Astrocyte of the cerebellum (primary cell): ENCODE measurements around the gene WDR5.

ENCODE experiments used
- DNase-seq: peaks from one replicate; pipeline ENCODE4 v3.0.0-alpha.2; 2011; ENCODE audit warnings: low read depth
- H3K4me3 ChIP-seq: 2 replicates; pipeline ENCODE4 v1.5.1; 2011; ENCODE audit warnings: mild to moderate bottlenecking, low read depth, low read length, moderate library complexity
- in situ Hi-C: cut with HindIII; loops from 2 replicates; pipeline ENCODE4 v1.10.0; 2017; ENCODE audit warnings: low sequenced_read_pairs
- TF ChIP-seq, protein P1 (sequence below): IDR thresholded peaks from 2 replicates; pipeline ENCODE4 v1.5.1; 2012; ENCODE audit warnings: low read length, low read depth, moderate library complexity, mild to moderate bottlenecking; ENCODE audit errors: missing control alignments

Gene WDR5

DNA sequence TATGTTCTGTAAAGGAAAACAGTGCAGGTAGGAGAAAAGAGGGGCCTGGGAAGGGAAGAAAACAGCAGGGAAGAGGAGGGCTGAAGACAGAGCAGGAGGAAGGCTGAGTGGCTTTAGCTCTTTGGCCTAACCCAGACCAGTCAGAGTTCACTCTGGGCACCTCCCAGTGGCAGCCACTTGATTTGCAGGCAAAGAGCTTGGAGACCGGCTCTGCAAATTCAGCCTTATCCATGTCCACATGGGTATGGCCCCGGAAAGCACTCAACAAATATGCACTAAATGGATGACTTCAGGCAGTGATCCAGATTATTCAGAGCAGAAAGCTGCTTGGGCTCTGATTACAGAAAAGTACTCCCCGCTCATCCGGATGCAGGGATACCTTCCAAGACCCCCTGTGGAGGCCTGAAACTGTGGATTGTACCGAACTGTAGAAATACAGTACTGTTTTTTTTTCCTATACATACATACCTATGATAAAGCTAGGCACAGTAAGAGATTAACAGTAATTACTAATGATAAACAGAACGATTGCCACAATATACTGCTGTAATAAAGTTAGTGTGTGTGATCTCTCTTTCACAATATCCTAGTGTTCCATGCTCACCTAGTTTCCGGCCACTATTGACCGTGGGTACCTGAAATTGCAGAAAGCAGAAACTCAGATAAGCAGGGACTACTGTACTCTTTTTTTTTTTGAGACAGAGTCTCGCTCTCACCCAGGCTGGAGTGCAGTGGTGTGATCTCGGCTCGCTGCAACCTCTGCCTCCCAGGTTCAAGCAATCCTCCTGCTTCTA is 33.1 kb downstream of the WDR5 start:
- peak; percentile 16 for DNase-seq
- in situ Hi-C loops: no loop called here

DNA sequence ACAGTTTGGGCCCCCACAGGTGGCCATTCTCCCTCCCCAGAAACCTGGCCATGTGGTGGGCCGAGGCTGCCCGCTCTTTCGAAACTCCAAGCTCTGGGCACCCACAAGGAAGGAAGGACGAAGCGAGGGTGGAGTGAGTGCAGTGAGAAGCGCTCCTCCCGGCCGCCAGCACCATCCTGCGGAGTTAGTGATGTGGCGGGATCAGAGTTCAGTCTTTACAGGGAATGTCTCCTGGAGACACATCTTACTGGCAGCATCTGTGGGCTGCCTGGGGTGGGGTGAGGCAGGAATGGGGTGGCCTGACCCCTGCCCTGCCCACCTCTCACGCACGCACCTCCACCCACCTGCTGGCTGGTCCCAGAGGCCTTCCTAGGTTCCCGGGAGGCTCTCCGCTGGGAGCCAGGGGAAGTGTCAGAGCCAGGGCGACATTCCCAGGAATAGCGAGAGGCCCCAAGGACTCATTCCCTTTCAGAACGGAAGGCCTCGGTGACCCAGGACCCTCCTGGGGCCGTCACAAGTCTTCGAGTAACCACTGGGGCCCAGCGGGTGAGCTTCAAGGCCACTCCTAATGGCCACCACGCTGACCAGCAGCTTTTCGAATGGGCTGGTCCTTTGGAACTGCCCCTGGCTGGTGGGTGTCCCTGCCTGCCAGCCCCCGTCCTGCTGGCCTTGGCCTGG is 34.0 kb downstream of the WDR5 start:
- in situ Hi-C loops: no loop called here
- TF ChIP-seq, protein P1, sequence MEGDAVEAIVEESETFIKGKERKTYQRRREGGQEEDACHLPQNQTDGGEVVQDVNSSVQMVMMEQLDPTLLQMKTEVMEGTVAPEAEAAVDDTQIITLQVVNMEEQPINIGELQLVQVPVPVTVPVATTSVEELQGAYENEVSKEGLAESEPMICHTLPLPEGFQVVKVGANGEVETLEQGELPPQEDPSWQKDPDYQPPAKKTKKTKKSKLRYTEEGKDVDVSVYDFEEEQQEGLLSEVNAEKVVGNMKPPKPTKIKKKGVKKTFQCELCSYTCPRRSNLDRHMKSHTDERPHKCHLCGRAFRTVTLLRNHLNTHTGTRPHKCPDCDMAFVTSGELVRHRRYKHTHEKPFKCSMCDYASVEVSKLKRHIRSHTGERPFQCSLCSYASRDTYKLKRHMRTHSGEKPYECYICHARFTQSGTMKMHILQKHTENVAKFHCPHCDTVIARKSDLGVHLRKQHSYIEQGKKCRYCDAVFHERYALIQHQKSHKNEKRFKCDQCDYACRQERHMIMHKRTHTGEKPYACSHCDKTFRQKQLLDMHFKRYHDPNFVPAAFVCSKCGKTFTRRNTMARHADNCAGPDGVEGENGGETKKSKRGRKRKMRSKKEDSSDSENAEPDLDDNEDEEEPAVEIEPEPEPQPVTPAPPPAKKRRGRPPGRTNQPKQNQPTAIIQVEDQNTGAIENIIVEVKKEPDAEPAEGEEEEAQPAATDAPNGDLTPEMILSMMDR: no peak
- no peak overlapping the region for H3K4me3 ChIP-seq
- no peak for DNase-seq

More for the DNA sequence above, 33.1 kb downstream of the WDR5 start:
- TF ChIP-seq, protein P1: peak; percentile 32
- H3K4me3 ChIP-seq: no peak overlapping the region

DNA sequence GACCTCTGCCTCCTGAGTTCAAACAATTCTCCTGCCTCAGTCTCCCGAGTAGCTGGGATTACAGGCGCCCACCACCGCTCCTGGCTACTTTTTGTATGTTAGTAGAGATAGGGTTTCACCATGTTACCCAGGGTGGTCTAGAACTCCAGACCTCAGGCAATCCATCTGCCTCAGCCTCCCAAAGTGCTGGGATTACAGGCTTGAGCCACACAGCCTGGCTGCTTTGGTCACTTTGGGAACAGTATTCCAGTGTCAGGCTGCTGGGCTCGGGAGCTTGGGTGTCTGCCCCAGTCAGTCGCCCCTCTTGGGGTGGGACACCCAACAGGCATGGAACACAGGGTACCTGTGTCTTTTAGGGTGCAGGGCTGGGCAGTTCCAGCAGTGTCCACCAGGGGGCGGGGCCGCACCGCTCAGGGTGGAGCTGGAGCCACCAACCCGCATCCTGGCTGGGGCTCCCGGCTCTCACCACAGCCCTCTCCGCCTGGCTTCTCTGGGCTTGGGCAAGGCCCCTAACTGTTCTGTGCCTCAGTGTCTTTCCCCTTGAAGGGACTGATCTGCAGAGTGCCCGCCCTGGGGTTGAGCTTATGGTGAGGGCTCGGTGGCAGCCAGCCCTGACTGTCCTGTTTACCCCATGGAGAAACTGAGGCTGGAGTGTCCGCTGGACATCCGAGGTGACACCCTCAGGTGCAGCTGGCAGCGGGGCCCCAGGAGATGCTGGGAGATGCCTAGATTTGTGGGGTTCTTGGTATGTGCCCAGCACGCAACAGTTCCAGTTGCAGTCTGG is 34.8 kb downstream of the WDR5 start:
- no peak for DNase-seq
- TF ChIP-seq, protein P1: no peak
- in situ Hi-C loops: no loop called here
- no peak overlapping the region for H3K4me3 ChIP-seq

DNA sequence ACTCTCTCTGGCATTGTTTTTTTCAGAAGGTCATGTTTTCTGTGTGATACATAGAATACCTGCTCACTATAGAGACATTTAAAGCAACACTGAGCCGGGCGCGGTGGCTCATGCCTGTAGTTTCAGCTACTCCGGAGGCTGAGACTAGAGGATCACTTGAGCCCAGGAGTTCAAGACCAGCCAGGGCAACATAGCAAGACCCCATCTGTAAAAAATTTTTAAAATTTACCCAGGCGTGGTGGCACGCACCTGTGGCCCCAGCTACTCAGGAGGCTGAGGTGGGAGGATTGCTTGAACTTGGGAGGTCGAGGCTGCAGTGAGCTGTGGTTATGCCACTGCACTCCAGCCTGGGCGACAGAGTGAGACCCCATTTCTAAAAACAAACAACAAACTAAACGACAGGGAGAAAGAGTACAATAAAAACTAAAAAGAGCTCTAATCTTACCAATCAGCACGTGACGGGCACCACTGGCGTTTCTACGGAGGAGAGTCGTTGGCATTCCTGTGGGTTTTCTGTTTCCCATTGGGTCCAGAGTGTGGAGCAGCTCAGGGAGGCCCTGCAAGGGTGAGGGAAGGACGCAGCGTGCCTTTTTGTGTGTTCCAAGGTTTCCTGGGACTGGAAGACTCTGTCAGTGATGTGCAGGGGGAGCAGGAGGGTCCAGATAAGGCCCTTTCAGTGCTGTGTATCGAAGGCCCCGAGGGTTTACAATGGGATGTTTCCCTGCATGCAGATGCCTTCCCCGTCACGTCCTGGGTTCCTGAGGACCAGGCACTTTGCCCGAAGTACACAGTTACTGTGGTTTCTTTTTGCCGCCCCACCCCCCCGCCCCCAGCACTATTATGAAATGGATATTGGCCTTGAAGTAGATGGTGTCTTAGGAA is 35.7 kb downstream of the WDR5 start:
- no peak for DNase-seq
- H3K4me3 ChIP-seq: no peak overlapping the region
- in situ Hi-C loops: no loop called here
- TF ChIP-seq, protein P1: no peak

DNA sequence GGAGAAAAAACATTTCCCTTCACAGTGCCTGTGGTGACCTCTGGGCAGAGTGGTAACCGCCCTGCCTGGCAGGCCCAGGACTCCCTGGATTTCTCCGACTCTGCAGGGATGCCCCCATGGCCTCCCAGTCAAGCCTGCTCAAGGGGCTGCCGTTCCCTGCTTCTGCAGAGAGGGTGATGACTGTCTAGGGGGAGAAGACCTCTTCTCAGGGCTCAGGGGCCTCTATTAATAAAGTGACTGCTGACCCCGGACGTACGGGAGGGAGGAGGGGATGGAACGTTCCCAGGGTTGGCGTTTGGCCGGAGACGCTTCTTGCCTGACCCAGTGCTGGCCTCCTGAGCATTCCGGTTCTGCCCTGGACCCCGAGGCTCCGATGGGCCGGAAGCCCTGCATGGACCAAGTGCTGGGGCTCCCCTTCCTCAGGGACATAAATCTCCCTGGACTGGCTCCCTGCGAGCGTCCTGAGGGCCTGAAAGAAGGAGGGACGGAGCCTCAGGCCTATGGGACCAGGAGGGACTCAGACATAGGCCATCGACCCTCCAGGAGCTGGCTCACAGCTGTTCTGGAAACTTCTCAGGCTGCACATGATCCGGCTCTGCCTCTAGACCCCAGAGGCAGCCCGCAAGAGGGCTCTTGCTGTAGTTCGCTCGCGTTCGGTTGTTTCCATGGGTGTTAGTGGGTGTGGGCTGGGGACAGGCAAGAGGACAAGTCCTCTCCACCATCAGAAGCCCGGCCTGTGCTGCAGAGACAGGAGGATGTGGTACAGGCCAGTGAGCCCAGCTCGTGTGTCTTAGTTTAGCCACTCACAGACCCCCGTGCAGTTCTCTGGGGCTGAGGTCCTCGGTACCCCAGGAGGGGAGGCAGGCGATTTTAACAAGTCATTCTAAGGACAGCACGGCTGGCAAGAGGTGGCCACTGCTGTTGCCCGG is 36.6 kb downstream of the WDR5 start:
- DNase-seq: no peak
- TF ChIP-seq, protein P1: no peak
- H3K4me3 ChIP-seq: no peak overlapping the region

More for the DNA sequence above, 36.6 kb downstream of the WDR5 start:
- in situ Hi-C loops: no loop called here
